ENCODE results near the gene ATP5ME. TPM values are rescaled to one million over a fixed set of nuclear protein-coding genes. Genes with fewer than 3 reads are reported as not detected.

ATP5ME gene
- total RNA-seq, 1 donor: 72.5 TPM

DNA sequence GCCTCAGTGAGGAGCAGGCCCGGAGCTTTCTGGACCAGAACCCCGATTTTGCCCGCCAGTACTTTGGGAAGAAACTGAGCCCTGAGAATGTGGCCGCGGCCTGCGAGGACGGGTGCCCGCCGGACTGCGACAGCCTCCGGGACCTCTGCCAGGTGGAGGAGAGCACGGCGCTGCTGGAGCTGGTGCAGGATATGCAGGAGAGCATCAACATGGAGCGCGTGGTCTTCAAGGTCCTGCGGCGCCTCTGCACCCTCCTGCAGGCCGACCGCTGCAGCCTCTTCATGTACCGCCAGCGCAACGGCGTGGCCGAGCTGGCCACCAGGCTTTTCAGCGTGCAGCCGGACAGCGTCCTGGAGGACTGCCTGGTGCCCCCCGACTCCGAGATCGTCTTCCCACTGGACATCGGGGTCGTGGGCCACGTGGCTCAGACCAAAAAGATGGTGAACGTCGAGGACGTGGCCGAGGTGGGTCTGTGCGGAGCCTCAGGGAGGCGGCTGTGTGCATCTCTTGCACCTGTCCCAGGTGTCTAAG lies 48.4 kb downstream of the ATP5ME start:
- H3K4me3 ChIP-seq (ENCODE audit: low read depth, low read length): no peak overlapping the region
- DNase-seq (ENCODE audit: low read depth): no peak
- TF ChIP-seq, protein P1, sequence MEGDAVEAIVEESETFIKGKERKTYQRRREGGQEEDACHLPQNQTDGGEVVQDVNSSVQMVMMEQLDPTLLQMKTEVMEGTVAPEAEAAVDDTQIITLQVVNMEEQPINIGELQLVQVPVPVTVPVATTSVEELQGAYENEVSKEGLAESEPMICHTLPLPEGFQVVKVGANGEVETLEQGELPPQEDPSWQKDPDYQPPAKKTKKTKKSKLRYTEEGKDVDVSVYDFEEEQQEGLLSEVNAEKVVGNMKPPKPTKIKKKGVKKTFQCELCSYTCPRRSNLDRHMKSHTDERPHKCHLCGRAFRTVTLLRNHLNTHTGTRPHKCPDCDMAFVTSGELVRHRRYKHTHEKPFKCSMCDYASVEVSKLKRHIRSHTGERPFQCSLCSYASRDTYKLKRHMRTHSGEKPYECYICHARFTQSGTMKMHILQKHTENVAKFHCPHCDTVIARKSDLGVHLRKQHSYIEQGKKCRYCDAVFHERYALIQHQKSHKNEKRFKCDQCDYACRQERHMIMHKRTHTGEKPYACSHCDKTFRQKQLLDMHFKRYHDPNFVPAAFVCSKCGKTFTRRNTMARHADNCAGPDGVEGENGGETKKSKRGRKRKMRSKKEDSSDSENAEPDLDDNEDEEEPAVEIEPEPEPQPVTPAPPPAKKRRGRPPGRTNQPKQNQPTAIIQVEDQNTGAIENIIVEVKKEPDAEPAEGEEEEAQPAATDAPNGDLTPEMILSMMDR (IDR thresholded peaks at IDR 0.05; ENCODE audit: insufficient read depth, low read depth, low read length): no peak

DNA sequence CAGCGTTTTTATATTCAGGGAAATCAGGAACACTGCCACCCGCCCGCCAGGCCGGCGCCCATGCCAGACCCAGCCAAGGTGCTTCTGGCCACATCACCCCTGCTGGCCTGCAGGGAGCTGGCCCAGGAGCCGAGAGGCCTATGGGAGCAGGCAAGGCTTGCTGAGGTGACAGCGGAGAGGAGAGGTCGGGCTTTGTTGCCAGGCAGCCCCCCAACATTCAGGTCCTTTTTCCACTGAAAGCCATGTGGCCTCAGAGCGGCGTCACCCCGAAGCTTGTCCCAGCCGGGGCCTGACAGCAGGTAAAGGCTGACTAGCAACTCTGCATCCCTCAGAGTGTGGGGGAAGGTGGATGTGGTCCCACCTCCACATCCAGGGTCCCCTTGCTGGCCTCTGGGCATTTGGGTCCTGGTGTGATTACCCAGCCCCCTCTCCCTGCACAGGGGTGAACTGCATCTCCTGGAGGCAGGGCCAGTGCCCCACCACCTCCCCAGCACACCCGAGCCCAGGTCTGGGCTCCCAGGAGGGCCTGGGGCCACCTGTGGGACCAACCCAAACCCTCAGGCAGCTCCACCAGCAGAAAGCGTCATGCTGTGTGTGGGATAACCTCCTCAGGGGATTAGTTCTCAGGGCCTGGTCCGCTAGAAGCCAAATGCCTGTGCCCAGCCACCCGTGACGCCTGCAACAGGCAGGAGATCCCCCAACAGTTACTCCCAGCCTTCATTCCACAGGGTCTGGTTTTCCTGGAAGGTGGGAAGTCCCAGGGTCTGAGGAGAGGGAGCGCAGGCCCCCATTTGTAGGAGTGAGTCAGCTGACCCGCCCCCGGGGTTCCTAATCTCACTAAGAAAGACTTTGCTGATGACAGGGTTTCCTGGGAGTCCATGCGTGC lies 49.1 kb downstream of the ATP5ME start, which contains the start of gene PDE6B:
TSS of gene PDE6B (plus strand) at position 869 of the 886 bp plus-strand sequence. CDS start 54 bp downstream, outside the sequence.
- TF ChIP-seq, protein P1 (IDR thresholded peaks at IDR 0.05; ENCODE audit: insufficient read depth, low read depth, low read length): no peak
- no peak within 1 kb of the TSS for H3K4me3 ChIP-seq (ENCODE audit: low read depth, low read length)
- DNase-seq (ENCODE audit: low read depth): no peak

DNA sequence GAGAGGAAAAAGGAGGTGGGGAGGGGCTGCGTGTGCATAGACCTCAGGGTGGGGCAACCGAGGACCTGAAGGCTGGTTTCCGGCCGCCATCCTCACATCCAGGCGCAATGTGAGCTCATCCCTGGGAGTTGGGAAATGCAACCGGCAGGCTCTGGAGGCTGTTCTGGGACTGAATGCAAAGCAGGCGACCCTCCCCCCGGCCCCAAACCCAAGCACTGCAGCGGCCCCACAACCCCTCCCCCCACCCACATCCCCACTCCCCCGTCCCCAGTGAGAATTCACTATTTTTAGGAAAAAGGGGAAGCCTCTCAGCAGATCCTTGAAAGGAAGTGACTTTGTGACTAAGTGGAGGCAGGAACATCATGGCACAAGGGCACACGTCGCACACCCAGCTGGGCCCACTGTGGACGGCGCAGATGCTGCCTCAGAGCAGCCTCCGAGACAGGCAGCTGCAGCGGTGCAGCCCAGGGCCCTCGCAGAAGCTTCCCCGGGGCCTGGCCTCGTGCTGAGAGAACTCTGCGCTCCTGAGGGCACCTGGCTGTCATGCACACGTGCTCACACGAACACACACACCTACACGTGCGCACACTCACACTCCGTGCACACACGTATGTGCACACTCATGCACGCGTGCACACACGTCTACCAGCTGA lies 50.0 kb downstream of the ATP5ME start:
- TF ChIP-seq, protein P1 (IDR thresholded peaks at IDR 0.05; ENCODE audit: insufficient read depth, low read depth, low read length): no peak
- DNase-seq (ENCODE audit: low read depth): no peak
- no peak overlapping the region for H3K4me3 ChIP-seq (ENCODE audit: low read depth, low read length)

DNA sequence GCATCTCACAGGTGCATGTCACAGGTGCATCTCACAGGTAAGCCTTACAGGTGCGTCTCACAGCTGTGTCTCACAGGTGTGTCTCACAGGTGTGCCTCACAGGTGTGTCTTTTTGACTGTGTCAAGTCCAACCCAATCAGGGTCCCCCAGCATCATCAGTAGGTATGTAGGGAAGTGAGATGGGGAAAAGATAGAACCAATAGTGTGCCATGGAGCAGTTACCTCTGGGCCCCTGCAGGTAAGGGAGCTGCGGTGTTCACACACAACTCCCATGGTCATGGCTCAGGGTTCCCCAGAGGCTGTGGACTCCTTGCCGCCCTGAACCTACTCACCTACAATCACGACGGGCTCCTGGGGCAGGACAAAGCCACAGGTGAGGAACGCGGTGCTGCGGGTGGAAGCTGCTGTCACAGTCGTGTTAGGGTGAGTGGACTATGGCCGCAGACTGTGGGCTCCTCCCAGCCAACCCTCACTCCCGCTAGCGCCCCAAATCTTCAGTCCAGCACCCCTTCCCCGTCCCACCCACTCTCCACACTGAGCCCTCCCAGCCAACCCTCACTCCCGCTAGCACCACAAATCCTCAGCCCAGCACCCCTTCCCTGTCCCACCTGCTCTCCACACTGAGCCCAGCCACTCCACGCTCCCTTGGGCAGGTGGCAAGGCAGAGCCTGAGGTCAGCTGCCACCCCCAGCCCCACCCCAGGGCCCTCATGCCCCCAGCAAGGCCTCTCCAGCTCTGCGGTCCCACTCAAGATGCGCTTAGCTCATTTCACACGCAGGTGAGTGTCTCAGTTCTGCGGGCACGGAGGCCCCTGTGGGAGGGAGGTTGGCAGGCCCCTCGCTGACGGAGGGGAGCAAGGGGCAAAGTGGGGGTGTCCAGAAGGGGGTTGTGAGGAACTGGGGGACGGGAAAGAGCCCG lies 50.8 kb downstream of the ATP5ME start:
- no peak for DNase-seq (ENCODE audit: low read depth)
- H3K4me3 ChIP-seq (ENCODE audit: low read depth, low read length): no peak overlapping the region
- TF ChIP-seq, protein P1 (IDR thresholded peaks at IDR 0.05; ENCODE audit: insufficient read depth, low read depth, low read length): no peak

Other genes with a start within 250 kb of the ATP5ME start
- gene ZNF721, start 175.1 kb downstream of the ATP5ME start, total RNA-seq: 14.8 and 16.4 TPM in 2 replicates
- 39.3 and 47.9 TPM in 2 replicates for gene PIGG, start 175.1 kb downstream of the ATP5ME start, total RNA-seq
- not detected in 2 replicates for gene TMEM271, start 98.0 kb downstream of the ATP5ME start, total RNA-seq
- under 0.01 TPM in 1 of 2 replicates, not detected in the other for gene PDE6B, start 48.7 kb downstream of the ATP5ME start, total RNA-seq
- 9.1 and 14.2 TPM in 2 replicates for gene MYL5, start 266 bp upstream of the ATP5ME start, total RNA-seq
- gene SLC49A3, start 14.9 kb upstream of the ATP5ME start, total RNA-seq: 3.9 and 7.1 TPM in 2 replicates
- 36.7 and 40.6 TPM in 2 replicates for gene PCGF3, start 31.6 kb upstream of the ATP5ME start, total RNA-seq
- not detected in 2 replicates for gene CPLX1, start 151.9 kb upstream of the ATP5ME start, total RNA-seq

Data from fibroblast of villous mesenchyme (primary cell).